HCT116 (cell line): ENCODE data around the gene MS4A8. TPM values are rescaled to one million over a fixed set of nuclear protein-coding genes. Genes with fewer than 3 reads are reported as not detected.

Experiments
- ATAC-seq: fragments of 200-7000 bp; cut with Tn5 transposase; 2 replicates; pipeline ENCODE4 v1.9.1; 2020; ENCODE audit warnings: mild to moderate bottlenecking, moderate library complexity
- BruUV-seq: library from RNA; stranded (reverse); fragments of 400-500 nt; replicated peaks from 2 replicates; lab custom pipeline; 2021; lab: Mats Ljungman, UMichigan
- CTCF ChIA-PET: fragments of 300-600 bp; sonication (Branson Sonifier 250); formaldehyde crosslinking; loops from one replicate; lab custom pipeline; 2021; ENCODE audit warnings: antibody characterized with exemption; lab: Charles Lee
- POLR2A ChIA-PET: fragments of 300-600, 350-600 bp; sonication (Branson Sonifier 250); formaldehyde crosslinking; loops from one replicate; lab custom pipeline; 2021; ENCODE audit warnings: antibody characterized with exemption; lab: Charles Lee
- RAD21 ChIA-PET, 2 experiments: fragments of 300-600 bp; sonication (Branson Sonifier 250); formaldehyde crosslinking; loops; one replicate each; lab custom pipeline; 2023; ENCODE audit warnings: low total read pairs in 2 of 2; ENCODE audit not compliant: uncharacterized antibody in 2 of 2, unreplicated experiment in 2 of 2, low non-redundant PET in 1 of 2; lab: Charles Lee
- DNase-seq: peaks from one replicate; pipeline ENCODE4 v3.0.0-alpha.2; 2010; ENCODE audit warnings: low read depth, low spot score
- H2AFZ ChIP-seq: fragments of 200-600 bp; shearing (Covaris generic), sonication (generic); 2 replicates; pipeline ENCODE4 v1.6.1; 2017; ENCODE audit warnings: low read depth, mixed run types, mixed read lengths, antibody characterized with exemption, low read length; ENCODE audit not compliant: poor library complexity, severe bottlenecking
- H3K27ac ChIP-seq: 2 replicates; pipeline ENCODE4 v1.5.1; 2012; ENCODE audit warnings: low read depth, low read length
- H3K27me3 ChIP-seq: fragments of 200-600 bp; sonication (generic); 2 replicates; pipeline ENCODE4 v1.6.1; 2016; ENCODE audit warnings: mixed run types, low read length, mixed read lengths; ENCODE audit not compliant: insufficient read depth
- H3K36me3 ChIP-seq, 2 experiments: fragments of 200-500 bp in 1 of 2; fragments of 200-600 bp in 1 of 2; sonication (Bioruptor generic) in 1 of 2; sonication (generic) in 1 of 2; 2 replicates each; pipeline versions ENCODE4 v1.5.1 to v1.6.1; 2014 to 2016; ENCODE audit warnings: low read length in 2 of 2, inconsistent platforms in 1 of 2, mixed read lengths in 1 of 2, mixed run types in 1 of 2; ENCODE audit not compliant: insufficient read depth in 2 of 2, control insufficient read depth in 1 of 2
- H3K4me1 ChIP-seq, 2 experiments: fragments of 200-600 bp in 1 of 2; sonication (generic) in 1 of 2; 2 replicates each; pipeline versions ENCODE4 v1.5.1 to v1.6.1; 2012 to 2017; ENCODE audit warnings: low read length in 2 of 2, inconsistent platforms in 1 of 2, mild to moderate bottlenecking in 1 of 2, mixed read lengths in 1 of 2, mixed run types in 1 of 2, moderate library complexity in 1 of 2; ENCODE audit not compliant: insufficient read depth in 2 of 2, control insufficient read depth in 1 of 2
- H3K4me2 ChIP-seq: fragments of 200-600 bp; sonication (generic); 2 replicates; pipeline ENCODE4 v1.6.1; 2017; ENCODE audit warnings: mixed run types, low read length, mixed read lengths
- H3K4me3 ChIP-seq, 2 experiments: fragments of 200-600 bp in 1 of 2; sonication (generic) in 1 of 2; replicated peaks in 1 of 2; 2 replicates each; pipeline ENCODE4 v1.5.1; 2011 to 2016; ENCODE audit warnings: low read length in 2 of 2, control low read depth in 1 of 2, low read depth in 1 of 2, mild to moderate bottlenecking in 1 of 2, mixed read lengths in 1 of 2, mixed run types in 1 of 2
- H3K79me2 ChIP-seq: fragments of 200-600 bp; sonication (generic); 2 replicates; pipeline ENCODE4 v1.6.1; 2017; ENCODE audit warnings: mild to moderate bottlenecking, mixed run types, low read length, moderate library complexity, mixed read lengths; ENCODE audit not compliant: insufficient read depth
- H3K9ac ChIP-seq: fragments of 200-600 bp; sonication (generic); 2 replicates; pipeline ENCODE4 v1.6.1; 2016; ENCODE audit warnings: low read length, mixed read lengths
- H3K9me2 ChIP-seq: fragments of 200-600 bp; sonication (generic), shearing (Covaris generic); 2 replicates; pipeline ENCODE4 v1.6.1; 2017; ENCODE audit warnings: mixed run types, mild to moderate bottlenecking, moderate library complexity; ENCODE audit not compliant: insufficient read depth
- H3K9me3 ChIP-seq, 2 experiments: fragments of 200-500 bp in 1 of 2; fragments of 200-600 bp in 1 of 2; sonication (Bioruptor generic) in 1 of 2; sonication (generic) in 1 of 2; 2 replicates each; pipeline ENCODE4 v1.6.1; 2014 to 2017; ENCODE audit warnings: low read length in 2 of 2, mixed read lengths in 2 of 2, inconsistent platforms in 1 of 2, low read depth in 1 of 2, mild to moderate bottlenecking in 1 of 2, mixed run types in 1 of 2, moderate library complexity in 1 of 2; ENCODE audit not compliant: control insufficient read depth in 1 of 2, insufficient read depth in 1 of 2
- H4K20me1 ChIP-seq: fragments of 200-600 bp; sonication (generic), shearing (Covaris generic); 2 replicates; pipeline ENCODE4 v1.6.1; 2017; ENCODE audit warnings: mixed run types, mild to moderate bottlenecking, moderate library complexity; ENCODE audit not compliant: insufficient read depth
- EGR1 ChIP-seq: IDR thresholded peaks from 2 replicates; pipeline ENCODE4 v1.6.1; 2012; ENCODE audit warnings: low read depth
- MAX ChIP-seq: IDR thresholded peaks from 2 replicates; pipeline ENCODE4 v1.6.1; 2012
- POLR2A ChIP-seq: IDR thresholded peaks from 2 replicates; pipeline ENCODE4 v1.7.0; 2011; ENCODE audit warnings: borderline replicate concordance; ENCODE audit not compliant: insufficient read depth, insufficient read length; ENCODE audit errors: extremely low read depth
- TCF7L2 ChIP-seq: IDR thresholded peaks from 2 replicates; pipeline ENCODE4 v1.7.0; 2011; ENCODE audit warnings: borderline replicate concordance, inconsistent platforms; ENCODE audit not compliant: insufficient read depth, insufficient read length; ENCODE audit errors: extremely low read depth
- ZNF274 ChIP-seq: fragments of 200-500 bp; sonication (Bioruptor generic); IDR thresholded peaks from 2 replicates; pipeline ENCODE4 v1.6.1; 2014; ENCODE audit warnings: mild to moderate bottlenecking, low read depth, low read length, inconsistent platforms
- intact Hi-C: fragments of 100-400 bp; cut with micrococcal nuclease; formaldehyde crosslinking; loops from 2 replicates; pipeline ENCODE4 v1.10.0; 2022
- total RNA-seq: library from RNA; stranded (reverse); gene quantifications from one replicate; pipeline ENCODE4 v1.2.1, GENCODE V29; 2021; ENCODE audit not compliant: unreplicated experiment
- TF ChIP-seq, protein P1 (sequence below): IDR thresholded peaks from 2 replicates; pipeline ENCODE4 v1.6.1; 2012

MS4A8 gene
- total RNA-seq, 1 experiment from 2014 or later = 0.17 TPM

DNA sequence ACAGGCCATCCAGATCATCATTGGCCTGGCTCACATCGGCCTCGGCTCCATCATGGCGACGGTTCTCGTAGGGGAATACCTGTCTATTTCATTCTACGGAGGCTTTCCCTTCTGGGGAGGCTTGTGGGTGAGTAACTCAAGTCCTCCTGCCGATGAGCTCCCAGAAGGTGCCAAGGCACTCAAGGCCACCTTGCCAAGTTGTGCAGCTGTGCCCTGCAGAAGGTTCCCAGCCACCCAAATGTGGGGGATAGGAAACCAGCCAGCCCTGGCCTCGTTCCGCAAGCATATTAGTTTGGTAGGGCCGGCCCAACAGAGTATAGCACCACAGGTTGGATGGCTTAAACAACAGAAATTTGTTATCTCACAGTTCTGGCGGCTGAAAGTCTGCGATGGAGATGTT, 4.0 kb downstream of the MS4A8 start:
- no peak overlapping the region for H3K4me3 ChIP-seq
- CTCF ChIA-PET = interaction anchor here (0.7 to 0.8 kb wide), 2 partner anchors 15 to 59 kb away, joined by 3 read pairs; no protein-coding TSS in a partner anchor
- H3K9ac ChIP-seq = no peak overlapping the region
- POLR2A ChIA-PET = no interaction called here
- RAD21 ChIA-PET = no interaction called here
- H4K20me1 ChIP-seq = no peaks in the 10 kb centered on the region
- H2AFZ ChIP-seq = no peak overlapping the region
- no peak overlapping the region for H3K4me2 ChIP-seq
- H3K4me1 ChIP-seq = peaks cover 0 to 3% of the 10 kb centered on the region in 2 experiments; a peak in 2 of 4 replicates
- no peak for DNase-seq
- no peaks in the 10 kb centered on the region for H3K27me3 ChIP-seq
- intact Hi-C loops = loop anchor here (5.0 kb wide), 1 partner anchor 184 kb away; no protein-coding TSS in a partner anchor
- no TSS peak for BruUV-seq
- no peak for TF ChIP-seq POLR2A
- TF ChIP-seq, protein P1, sequence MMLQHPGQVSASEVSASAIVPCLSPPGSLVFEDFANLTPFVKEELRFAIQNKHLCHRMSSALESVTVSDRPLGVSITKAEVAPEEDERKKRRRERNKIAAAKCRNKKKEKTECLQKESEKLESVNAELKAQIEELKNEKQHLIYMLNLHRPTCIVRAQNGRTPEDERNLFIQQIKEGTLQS = no peak
- ATAC-seq = no peak
- H3K79me2 ChIP-seq = no peaks in the 10 kb centered on the region
- H3K36me3 ChIP-seq = no peaks in the 10 kb centered on the region
- H3K9me3 ChIP-seq = no peaks in the 10 kb centered on the region
- no peak overlapping the region for H3K27ac ChIP-seq
- no peaks in the 10 kb centered on the region for H3K9me2 ChIP-seq

GRCh38 chr11:60705895-60706294, 6.5 kb downstream of the MS4A8 start:
- H3K27ac ChIP-seq = no peak overlapping the region
- ChIA-PET POLR2A (no interaction called here), RAD21 (no interaction called here), CTCF (no interaction called here)
- BruUV-seq = no TSS peak
- no peaks in the 10 kb centered on the region for H3K79me2 ChIP-seq
- H4K20me1 ChIP-seq = no peaks in the 10 kb centered on the region
- no peak overlapping the region for H3K4me3 ChIP-seq
- no peak overlapping the region for H3K4me2 ChIP-seq
- no peaks in the 10 kb centered on the region for H3K36me3 ChIP-seq
- H2AFZ ChIP-seq = no peak overlapping the region
- H3K9me3 ChIP-seq = no peaks in the 10 kb centered on the region
- ATAC-seq (no peak), DNase-seq (no peak)
- intact Hi-C loops = loop anchor here (5.0 kb wide), 1 partner anchor 36 kb away; no protein-coding TSS in a partner anchor
- no peaks in the 10 kb centered on the region; a peak in 1 of 4 replicates for H3K4me1 ChIP-seq
- H3K9ac ChIP-seq = no peak overlapping the region
- H3K9me2 ChIP-seq = no peaks in the 10 kb centered on the region
- no peaks in the 10 kb centered on the region for H3K27me3 ChIP-seq
- TF ChIP-seq ZNF274 (no peak), EGR1 (no peak), MAX (no peak), TCF7L2 (no peak)
